SH-SY5Y (cell line): ENCODE measurements around the gene HOXA3.

Experiments
- GATA2 ChIP-seq: IDR thresholded peaks from 2 replicates; pipeline ENCODE4 v1.6.1; 2011; ENCODE audit warnings: mild to moderate bottlenecking, low read depth, low read length
- GATA3 ChIP-seq: IDR thresholded peaks from 2 replicates; pipeline ENCODE4 v1.6.1; 2011; ENCODE audit warnings: low read depth, mild to moderate bottlenecking, low read length, moderate library complexity

- TF ChIP-seq GATA2 (no peak), GATA3 (no peak)
Observed at GRCh38 chr7:27128034-27128433, 24.3 kb downstream of the HOXA3 start.
